ENCODE results near the gene DENND2A. TPM values are rescaled to one million over a fixed set of nuclear protein-coding genes. Genes with fewer than 3 reads are reported as not detected.
"Not testable (repeated sequence)": the region's sequence is repeated elsewhere in the genome, so short reads cannot be mapped to it uniquely, and the experiment has no call there.

Gene DENND2A
- total RNA-seq, 1 experiment from 2014 or later, result 2.2 TPM

DNA sequence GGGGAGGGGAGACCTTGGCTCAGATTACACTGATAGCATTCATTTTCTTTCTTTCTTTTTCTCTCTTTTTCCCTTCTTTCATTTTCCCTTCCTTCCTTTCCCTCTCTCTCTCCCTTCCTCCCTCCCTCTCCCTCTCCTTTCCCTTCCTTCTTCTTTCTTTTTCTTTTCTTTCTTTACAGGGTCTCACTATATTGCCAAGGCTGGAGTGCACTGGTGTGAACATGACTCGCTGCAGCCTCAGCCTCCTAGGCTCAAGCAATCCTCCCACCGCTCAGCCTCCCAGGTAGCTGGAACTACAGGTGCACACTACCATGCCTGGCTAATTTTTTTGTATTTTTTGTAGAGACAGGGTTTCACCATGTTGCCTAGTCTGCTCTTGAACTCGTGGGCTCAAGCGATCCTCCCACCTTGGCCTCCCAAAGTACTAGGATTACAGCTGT, 88.4 kb downstream of the DENND2A start:
- no peak for DNase-seq (ENCODE audit: low read depth)

DNA sequence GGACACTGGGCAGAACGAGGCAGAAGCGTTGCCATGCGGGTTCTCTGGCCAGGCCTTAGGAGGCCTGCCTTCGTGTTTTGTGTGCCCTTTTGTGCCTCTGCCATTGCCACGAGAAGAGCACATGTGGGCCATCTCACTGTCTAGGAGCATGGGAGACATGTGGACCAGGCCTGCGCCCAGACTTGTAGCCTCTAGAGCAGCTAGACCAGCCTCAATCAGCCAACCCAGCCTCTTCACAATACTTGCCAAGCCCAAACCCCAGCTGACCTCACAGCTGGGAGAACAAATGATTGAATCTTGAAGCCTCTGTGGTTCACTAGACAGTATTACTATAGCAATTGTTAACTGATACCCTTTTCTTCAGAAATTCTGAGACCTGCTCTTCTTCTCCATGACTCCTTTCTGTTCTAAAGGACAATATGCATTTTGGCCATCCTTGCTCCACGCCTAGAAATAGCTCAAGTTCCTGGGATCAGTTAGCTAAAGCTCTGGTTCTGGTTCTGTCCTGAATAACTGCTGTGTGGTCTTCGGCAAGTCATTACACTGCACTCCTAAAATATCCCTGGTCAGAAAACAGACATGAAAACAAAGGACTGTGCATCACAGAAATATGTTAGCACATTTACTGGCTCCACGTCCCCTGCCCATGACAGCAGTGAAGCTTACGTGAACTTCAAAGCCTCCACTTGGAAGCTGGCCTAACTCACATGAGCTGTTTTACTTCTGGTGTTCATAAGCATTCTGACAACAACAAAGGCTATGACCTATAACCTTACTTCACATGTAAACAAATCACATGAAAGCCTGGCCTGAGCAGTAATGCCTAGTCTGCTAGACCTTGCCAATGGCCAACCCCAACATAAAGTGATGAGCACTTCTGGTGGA, 89.0 kb downstream of the DENND2A start:
- DNase-seq (ENCODE audit: low read depth), result no peak

DNA sequence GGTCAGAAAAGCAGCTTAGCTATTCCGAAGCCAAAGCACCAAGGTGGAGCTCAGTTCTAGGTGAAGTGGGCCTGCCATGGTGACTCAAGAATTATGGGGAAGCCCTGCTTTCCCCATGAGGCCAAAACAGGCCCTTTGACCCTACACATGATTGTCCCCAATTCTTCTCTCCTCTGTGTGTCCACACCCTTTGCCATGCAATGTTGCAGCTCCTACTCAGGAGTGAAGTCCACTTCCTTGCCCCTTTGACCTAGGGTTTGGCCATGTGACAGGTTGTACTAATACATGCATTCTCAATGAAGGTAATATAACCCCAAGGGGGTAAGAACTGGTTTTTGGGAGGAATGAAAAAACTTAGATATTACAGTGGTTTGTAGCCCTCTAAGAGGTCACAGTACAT, 93.7 kb downstream of the DENND2A start:
- no peak for DNase-seq (ENCODE audit: low read depth)

DNA sequence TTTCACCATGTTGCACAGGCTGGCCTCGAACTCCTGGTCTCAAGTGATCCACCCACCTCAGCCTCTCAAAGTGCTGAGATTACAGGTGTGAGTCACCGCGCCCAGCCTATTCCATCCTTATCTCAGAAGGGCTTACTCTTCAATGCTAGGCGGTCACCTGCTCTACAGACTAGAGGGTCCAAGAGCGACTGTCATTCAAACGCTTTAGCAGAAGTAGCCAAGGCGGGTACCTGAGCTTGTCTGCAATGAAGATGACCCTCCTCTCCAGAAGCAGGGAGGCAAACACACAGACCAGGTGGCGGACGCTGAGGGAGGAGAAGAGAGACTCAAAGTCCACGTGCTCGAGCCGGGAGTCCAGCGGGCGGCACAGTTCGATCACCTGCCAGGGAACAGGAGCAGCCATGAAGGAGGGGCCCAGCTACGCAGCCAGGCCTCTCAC, 96.2 kb downstream of the DENND2A start:
- no peak for DNase-seq (ENCODE audit: low read depth)

DNA sequence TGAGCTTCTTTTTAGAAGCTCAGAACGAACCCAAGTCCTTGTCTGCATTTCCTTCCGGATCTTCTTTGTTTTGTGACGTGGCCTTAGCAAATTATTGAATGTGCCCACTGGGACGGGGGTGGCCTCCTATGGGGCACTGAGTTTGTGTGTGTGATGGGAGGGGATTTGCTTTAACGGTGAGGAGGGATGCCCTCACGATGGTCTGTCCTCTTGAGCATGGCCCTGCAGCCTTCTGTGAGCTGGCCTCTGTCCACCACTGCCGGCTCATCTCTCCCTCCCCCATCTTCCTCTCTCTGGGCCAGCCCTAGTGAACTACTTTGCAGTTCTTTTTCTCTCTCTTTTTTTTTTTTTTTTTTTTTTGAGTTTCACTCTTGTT, 98.4 kb downstream of the DENND2A start:
- DNase-seq (ENCODE audit: low read depth), result peak; percentile 76

DNA sequence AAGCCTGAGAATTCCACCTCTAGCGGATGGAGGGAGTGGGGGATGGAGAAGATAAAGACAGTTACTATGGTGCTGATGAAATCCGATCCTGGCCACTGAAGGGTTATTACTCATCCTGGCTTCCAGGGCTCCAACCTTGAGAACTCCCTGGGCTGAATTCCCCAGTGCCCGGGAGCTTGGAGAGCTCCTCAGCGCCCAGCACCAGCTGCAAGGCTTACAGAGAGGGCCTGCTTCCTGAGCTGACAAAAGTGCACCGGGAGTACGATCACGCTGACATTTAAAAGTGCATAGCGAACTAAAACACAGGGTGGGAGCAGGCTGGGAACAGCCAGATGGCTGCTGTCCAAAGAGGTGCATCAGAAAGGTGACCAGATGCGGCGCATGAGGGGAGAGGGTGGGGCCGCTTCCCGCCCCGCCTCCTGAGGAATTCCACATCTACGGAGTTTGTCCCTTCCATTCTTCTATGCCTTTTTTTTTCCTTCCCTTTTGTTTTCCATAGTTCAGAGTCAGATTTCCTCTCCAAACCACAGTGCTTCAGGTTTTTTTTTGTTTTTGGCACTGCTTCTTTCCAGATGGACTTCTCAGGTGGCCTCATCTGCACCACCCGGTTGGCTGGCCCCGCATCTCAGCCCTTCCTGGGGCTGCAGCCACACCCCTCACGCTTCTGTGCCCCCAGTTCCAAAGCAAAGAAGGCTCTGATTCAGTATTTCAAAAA, 98.9 kb downstream of the DENND2A start:
- peak; percentile 97 for DNase-seq (ENCODE audit: low read depth)

DNA sequence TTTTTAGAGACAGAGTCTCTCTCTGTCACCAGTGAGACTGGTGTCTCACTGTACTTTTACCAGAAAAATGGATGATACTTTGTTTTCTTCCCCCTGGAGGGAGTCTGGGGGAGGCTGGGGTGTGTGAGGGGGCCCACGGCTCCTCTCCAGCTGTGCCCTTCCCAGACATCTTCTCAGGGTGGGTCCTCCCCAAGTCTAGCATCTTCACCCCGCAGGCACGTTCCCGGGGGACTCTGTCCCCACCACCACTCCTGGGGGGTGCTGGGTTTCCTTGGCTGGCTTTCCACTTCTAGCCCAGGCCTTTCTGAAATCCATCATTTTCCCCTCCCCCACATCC, 99.5 kb downstream of the DENND2A start:
- DNase-seq (ENCODE audit: low read depth), result no peak

DNA sequence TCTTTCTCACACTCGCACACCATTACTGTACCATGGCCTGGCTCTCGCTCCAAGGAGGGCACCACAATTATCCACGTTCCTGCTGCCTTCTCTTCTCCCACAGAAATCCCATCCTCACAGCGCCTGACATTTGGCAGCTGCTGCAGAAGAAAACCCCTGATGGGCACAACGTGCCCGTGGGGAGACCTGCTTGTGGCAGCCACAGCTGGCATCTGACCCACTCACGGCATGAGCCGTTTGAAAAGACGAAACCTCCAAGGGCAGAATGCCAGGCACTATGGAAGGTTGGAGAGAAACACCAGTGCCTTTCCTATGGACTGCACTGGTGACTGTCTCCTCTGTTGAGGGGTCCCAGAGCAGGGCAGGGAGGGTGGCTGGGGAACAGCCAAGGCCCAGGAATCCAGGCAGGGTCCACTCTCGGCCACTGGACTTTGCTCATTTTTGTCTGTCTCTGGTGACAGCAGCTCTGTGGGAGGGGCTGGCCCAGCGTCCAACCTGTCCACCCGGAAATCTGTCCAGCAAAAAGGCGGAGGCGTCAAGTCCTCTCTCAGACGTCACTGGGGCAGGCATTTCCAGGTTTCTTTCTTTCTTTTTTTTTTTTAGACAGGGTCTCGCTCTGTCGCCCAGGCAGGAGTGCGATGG, 100.4 kb downstream of the DENND2A start:
- no peak for DNase-seq (ENCODE audit: low read depth)

DNA sequence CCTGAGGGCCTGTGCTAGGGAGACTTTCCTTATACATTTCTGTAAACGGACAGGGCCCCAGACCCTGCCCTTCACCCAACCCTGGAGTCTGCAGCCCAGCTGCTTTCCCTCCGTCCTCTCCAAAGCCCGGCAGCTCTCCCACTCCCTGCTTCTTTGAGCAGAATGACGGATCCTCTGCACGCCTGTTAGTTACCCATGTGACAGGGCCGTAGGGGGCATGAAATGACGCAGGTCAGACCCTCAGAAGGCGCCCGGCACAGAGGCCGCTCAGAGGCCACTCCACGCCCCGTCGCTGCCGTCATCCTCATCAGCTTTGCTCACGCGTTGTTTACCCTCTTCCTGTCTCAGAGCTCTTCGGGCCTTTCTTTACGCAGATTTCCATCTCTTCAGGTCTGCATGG, 101.2 kb downstream of the DENND2A start:
- DNase-seq (ENCODE audit: low read depth), result no peak

DNA sequence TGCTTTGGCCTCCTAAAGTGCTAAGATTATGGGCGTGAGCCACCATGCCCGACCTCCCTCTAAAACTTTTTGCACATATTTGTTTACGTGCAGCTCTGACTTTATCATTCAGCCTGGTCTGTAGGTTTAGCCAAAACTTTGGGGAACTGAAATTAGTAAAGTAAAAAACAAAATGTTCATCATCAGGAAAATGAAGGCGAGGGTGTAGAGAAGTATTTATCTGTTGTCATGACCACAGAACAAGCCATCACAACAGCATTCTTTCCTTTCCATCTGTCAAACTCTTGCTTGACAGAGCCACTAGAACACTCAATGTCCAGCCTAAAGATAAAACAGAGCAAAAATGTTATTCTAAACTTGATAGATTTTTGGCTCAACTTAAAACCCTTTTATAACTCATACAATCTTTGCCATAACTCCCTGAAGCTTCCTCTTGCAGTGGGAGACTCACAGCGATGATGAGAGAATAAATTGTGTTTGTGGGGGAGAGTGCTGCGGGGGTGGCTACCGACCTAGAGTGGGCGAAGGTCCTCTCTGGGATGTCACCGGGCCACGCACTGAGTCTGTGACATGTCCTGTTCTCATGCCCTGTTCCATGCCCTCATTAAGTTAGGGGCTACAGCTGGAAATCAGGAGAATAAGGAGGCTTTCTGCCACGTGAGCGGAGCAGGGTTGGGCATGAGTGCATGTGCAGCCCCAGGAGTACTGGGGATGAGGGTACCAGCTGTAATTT, 102.7 kb downstream of the DENND2A start:
- no peak for DNase-seq (ENCODE audit: low read depth)

DNA sequence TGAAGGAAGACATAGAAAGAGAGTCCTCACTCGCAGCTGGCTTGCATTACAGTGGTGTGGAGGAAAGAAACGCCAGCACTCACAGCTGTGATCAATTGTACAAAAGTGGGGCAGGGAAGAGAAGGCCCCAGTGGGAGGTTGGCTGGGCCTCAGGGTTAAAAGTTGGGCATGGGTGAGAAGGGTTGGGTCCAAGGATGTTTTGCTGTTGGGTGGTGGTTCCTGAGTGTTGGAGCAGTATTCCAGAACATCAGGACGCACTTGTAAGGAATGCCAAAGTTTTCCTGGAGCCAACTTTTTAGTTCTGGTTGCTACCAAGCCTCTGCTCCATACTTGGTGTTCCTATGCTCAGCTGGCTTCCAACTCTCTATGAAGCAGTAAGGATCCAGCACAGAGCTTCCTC, 105.9 kb downstream of the DENND2A start:
- no peak for DNase-seq (ENCODE audit: low read depth)

DNA sequence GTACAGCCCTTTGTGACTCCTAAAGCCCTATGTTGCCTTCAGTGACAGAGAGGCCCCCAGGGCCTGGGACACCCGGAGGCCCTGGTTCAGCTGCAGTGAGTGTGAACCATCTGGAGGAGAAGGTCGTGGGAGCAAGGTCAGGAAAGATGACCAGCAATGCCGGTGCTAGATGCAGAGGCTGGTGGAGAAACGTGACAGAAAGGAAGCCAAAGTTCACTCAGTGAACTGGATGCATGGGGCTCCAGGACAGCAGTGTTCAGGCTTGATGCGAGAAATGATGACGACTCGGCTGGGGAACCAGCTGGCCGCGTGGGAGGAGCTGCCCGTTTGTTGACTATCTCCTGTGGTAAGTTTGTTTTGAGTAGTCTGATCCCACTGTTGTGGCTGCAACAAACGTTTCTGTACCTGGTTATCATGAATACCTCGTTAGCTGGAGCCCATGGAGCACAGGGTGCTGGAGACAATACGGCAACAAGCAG, 107.2 kb downstream of the DENND2A start:
- DNase-seq (ENCODE audit: low read depth), result no peak

DNA sequence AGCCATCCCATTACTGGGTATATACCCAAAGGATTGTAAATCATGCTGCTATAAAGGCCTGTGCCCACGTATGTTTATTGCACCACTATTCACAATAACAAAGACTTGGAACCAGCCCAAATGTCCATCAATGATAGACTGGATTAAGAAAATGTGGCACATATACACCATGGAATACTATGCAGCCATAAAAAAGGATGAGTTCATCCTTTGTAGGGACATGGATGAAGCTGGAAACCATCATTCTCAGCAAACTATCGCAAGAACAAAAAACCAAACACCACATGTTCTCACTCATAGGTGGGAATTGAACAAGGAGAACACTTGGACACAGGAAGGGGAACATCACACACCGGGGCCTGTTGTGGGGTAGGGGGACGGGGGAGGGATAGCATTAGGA, 111.2 kb downstream of the DENND2A start:
- not testable (repeated sequence) for DNase-seq (ENCODE audit: low read depth)

DNA sequence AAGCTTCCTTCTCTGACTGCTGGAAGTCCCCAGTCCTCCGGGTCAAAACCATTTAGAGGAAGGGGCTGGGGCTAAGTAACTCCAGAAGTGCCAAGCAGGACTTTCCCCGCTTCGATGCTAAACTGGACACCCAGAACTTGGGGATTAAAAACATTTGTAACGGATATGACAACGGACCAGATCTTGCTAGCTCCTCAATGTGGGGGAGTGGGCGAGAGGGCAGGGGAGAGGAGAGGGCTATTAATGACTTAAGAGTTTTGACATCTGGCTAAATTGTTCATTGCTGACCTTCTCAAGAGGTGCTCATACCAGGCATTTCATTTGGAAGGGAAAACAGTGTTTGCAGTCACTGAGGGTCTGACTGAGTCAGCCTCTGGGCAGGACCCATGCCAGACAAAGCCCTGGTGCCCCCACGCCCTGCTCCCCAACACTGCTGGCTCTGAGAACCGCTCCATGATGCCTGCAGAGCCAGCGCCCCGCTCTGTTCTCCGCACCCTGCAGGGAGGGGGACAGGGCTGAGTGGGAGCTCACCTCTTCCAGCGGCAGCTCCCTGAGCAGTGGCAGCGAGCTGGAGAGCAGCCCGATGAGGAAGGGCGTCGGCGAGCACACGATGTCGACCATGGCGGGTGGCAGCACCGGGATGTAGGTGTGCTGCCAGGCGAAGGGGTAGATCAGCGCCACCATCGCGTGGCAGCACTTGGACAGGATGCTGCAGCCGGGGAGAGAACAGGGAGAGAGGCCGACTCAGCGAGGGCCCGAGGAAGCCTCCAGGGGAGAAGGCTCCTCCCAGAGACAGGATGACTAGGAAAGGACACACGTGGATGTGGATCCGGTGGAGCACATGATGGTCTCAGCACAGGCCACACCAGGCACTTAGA, 113.6 kb downstream of the DENND2A start:
- peak; percentile 30 for DNase-seq (ENCODE audit: low read depth)

DNA sequence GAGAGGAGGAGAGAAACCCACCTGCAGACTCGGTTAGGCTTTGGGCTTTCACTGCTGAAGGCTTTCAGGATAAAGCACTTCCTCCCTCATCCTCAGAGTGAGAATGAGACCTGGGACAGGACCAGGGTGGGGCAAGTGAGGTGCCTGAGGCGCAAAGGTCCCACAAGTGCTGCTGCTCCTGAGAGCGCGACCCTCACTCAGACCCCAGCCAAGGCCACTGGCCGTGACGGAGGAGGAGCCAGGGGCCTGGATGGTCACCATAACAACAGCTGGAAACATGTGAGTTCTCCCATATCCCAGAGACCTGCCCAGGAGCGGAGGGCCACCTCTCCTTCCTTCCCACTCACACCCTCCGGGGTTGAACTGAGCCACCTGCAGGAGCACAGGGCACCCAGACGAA, 114.4 kb downstream of the DENND2A start:
- DNase-seq (ENCODE audit: low read depth), result no peak

DNA sequence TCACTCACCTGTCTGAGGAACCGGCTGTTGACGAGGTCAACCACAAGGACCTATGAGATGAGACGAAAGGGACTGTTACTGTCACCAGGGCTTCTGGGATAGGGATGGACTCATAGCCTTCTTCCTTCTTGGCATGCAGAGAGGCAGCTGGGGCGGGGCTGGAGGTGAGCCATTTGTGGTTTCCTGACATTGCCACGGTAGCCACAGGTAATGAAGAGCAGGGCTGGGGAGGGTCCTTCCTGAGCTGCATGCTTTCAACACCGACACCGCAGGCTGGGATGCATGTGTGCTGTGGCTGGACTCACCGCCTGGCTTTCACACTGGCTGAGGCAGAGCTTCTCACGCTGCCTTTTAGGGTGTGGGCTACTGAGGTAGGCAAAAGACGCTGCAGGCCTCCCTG, 114.9 kb downstream of the DENND2A start:
- DNase-seq (ENCODE audit: low read depth), result peak; percentile 87

DNA sequence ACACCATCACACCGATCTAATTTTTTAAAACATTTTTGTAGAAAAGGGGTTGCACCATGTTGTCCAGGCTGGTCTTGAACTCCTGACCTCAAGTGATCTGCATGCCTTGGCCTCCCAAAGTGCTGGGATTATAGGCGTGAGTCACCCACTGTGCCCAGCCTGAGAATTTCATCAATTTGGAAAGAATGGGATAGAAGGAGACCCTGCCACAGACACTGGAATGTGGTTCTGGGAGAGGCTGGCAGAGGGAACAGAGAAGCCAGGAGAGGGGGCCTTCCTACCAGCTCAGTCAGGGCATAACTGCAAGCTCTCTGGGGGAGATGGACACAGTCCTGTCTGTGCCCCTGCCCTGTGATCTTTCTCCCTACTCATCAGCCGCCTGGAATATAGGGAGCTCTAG, 119.2 kb downstream of the DENND2A start:
- DNase-seq (ENCODE audit: low read depth), result peak; percentile 43

DNA sequence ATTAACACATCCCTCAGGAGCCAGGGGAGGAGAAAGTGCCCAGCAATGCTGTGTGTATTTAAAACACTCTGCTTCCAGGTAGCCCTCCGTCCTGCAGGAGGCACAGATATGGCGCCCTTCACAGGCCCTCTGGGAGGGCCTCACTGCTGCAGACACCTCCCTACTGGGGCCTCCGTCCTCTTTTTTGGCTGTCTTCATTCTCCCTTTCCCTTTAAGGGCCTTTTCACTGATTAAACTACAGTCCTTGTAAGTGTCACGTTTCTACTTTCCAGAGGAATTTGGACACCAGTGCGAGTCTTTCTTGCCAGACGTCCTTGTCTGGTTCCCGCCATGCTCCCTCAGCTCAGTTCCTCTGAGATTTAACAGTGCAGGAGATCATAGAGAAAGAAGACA, 121.6 kb downstream of the DENND2A start:
- no peak for DNase-seq (ENCODE audit: low read depth)

DNA sequence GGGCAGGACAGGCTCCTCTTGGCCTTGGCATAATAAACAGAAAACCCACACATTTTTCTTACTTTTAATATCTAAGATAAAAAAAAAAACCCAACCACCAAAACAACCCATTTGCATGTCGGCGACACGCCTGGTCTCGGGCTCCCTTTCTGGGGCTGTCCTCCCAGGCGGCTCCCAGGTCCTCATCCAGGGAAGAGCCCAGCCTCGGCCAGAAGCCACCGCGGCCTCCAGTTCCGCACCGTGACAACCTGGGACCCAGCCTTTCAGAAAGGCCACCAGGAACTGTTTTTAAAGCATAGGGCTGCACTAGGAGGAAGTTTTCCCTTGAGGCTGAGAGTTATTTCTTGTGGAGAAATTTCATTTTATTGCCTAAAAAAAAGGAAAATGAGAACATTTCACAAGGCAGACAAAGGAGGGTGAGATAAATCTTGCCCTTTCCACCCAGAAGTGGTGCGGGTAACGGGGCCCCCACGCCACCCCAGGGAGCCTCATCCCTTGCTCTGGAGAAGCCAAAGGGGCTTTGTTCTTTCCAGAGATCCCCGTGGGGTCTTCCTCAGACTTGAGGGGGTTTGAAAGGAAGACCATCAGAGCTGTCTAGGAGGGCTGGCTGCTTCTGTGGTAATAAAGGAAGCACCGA, 122.1 kb downstream of the DENND2A start:
- no peak for DNase-seq (ENCODE audit: low read depth)

All from HT1080 (cell line).